GM18861 (cell line): Measurements from ENCODE around the gene DRC3.

Experiments used
- ATAC-seq: cut with Tn5 transposase; IDR thresholded peaks from one replicate; pipeline ENCODE4 v1.9.1; 2021; ENCODE audit not compliant: unreplicated experiment

The DRC3 gene

GRCh38 chr17:17964710-17965109 lies 8.0 kb upstream of the DRC3 start:
- no peak for ATAC-seq

GRCh38 chr17:17965152-17965721 lies 7.4 kb upstream of the DRC3 start:
- no peak for ATAC-seq

GRCh38 chr17:17966399-17966798 lies 6.3 kb upstream of the DRC3 start:
- no peak for ATAC-seq

GRCh38 chr17:17970699-17971430 lies 1.8 kb upstream of the DRC3 start:
- no peak for ATAC-seq

- no peak for ATAC-seq
These were observed 1.1 kb upstream of the DRC3 start for GRCh38 chr17:17971431-17972125.

- no peak for ATAC-seq
These were observed 241 bp downstream of the DRC3 start for GRCh38 chr17:17972952-17973254.

GRCh38 chr17:17975436-17975835 lies 2.8 kb downstream of the DRC3 start:
- no peak for ATAC-seq

GRCh38 chr17:17976931-17977570 lies 4.4 kb downstream of the DRC3 start:
- ATAC-seq: no peak

GRCh38 chr17:17978481-17979424 lies 6.1 kb downstream of the DRC3 start:
- ATAC-seq: no peak

- no peak for ATAC-seq
These were observed 7.1 kb downstream of the DRC3 start for GRCh38 chr17:17979778-17980177.

- ATAC-seq: no peak
These were observed 8.7 kb downstream of the DRC3 start for GRCh38 chr17:17981330-17981729.

- ATAC-seq: no peak
These were observed 10.1 kb downstream of the DRC3 start for GRCh38 chr17:17982801-17983200.

GRCh38 chr17:17983376-17983775 lies 10.7 kb downstream of the DRC3 start:
- ATAC-seq: no peak

GRCh38 chr17:17983776-17984175 lies 11.1 kb downstream of the DRC3 start:
- no peak for ATAC-seq

- ATAC-seq: no peak
These were observed 12.5 kb downstream of the DRC3 start for GRCh38 chr17:17985153-17985552.

- ATAC-seq: no peak
These were observed 12.9 kb downstream of the DRC3 start for GRCh38 chr17:17985555-17985954.

- ATAC-seq: no peak
These were observed 14.7 kb downstream of the DRC3 start for GRCh38 chr17:17987187-17987896.

- no peak for ATAC-seq
These were observed 15.2 kb downstream of the DRC3 start for GRCh38 chr17:17987901-17988300.

GRCh38 chr17:17988427-17988945 lies 15.8 kb downstream of the DRC3 start:
- no peak for ATAC-seq

- ATAC-seq: no peak
These were observed 16.4 kb downstream of the DRC3 start for GRCh38 chr17:17989081-17989480.
